Measurements from ENCODE around the gene KCNAB1. TPM values are rescaled to one million over a fixed set of nuclear protein-coding genes. Genes with fewer than 3 reads are reported as not detected.

The KCNAB1 gene
- total and polyA plus RNA-seq, 2 donors (not counting 3 experiments of a cell fraction or from before 2014, with no cell fraction given): 0.21 TPM; not detected in 1

GRCh38 chr3:156161172-156161571 is 40.8 kb downstream of the KCNAB1 start:
- CTCF ChIA-PET: interaction anchor here (1.0 to 4.0 kb wide), 4 partner anchors 10 to 288 kb away, joined by 8 to 39 read pairs (median 15); no protein-coding TSS in a partner anchor
- Histone ChIP-seq H2AFZ (ENCODE audit: low read depth, low read length) (no peak overlapping the region), H3K79me2 (ENCODE audit: control insufficient read depth, insufficient read depth, low read length) (no peaks in the 10 kb centered on the region), H3K4me2 (ENCODE audit: insufficient read depth, low read length) (peak overlapping the region; percentile 31), H3K4me1 (ENCODE audit: control insufficient read depth, extremely low read depth, insufficient read depth, low read length) (peaks cover 7% of the 10 kb centered on the region), H3K9me1 (replicated peaks; ENCODE audit: control insufficient read depth, extremely low read depth, insufficient read depth, low read length) (no peaks in the 10 kb centered on the region), H3K4me3 (replicated peaks in 1 of 3; ENCODE audit: insufficient read depth in 1 of 3, low read depth in 1 of 3, low read length in 3 of 3) (no peak overlapping the region), H3K9me3 (replicated peaks; ENCODE audit: control insufficient read depth, insufficient read depth, low read length) (no peaks in the 10 kb centered on the region), H4K20me1 (replicated peaks; ENCODE audit: control insufficient read depth, extremely low read depth, insufficient read depth, low read length) (no peaks in the 10 kb centered on the region), H3K9ac (replicated peaks; ENCODE audit: extremely low read depth, insufficient read depth, low read length) (no peak overlapping the region), H3K27ac (ENCODE audit: insufficient read depth, low read depth, low read length) (no peak overlapping the region), H3K27me3 (ENCODE audit: control insufficient read depth in 2 of 2, insufficient read depth in 2 of 2, low read length in 2 of 2) (no peaks in the 10 kb centered on the region), H3K36me3 (ENCODE audit: control insufficient read depth in 2 of 2, extremely low read depth in 1 of 2, insufficient read depth in 2 of 2, low read length in 2 of 2) (no peaks in the 10 kb centered on the region)
- DNase-seq (ENCODE audit: low read depth, low spot score) (peak; percentile 42), FAIRE-seq (no peak)
- no TSS peak for BruUV-seq (replicated peaks)
- dilution Hi-C loops (cut with MboI; ENCODE audit: extremely low pct_ligation_motif_present, low sequenced_read_pairs) (loop anchor here (25.0 kb wide), 1 partner anchor 351 kb away; no protein-coding TSS in a partner anchor), intact Hi-C loops (cut with micrococcal nuclease) (no loop called here)
- POLR2A ChIA-PET: no interaction called here
- no peak for TF ChIP-seq MAX (IDR thresholded peaks at IDR 0.05; ENCODE audit: insufficient read depth, insufficient read length)
- TF ChIP-seq CTCF (IDR thresholded peaks at IDR 0.05; ENCODE audit: extremely low read depth in 1 of 2, insufficient read depth in 1 of 2, low read depth in 1 of 2, low read length in 2 of 2): no peak
- no peak for TF ChIP-seq POLR2A (IDR thresholded peaks at IDR 0.05; ENCODE audit: low read depth, low read length)
- TF ChIP-seq EZH2 (IDR thresholded peaks at IDR 0.05; ENCODE audit: borderline replicate concordance, low read depth, low read length, severe bottlenecking): no peak
- peak; percentile 9 for TF ChIP-seq JUN (IDR thresholded peaks at IDR 0.05; ENCODE audit: borderline replicate concordance, insufficient read depth, insufficient read length, low read depth)
- no peak for TF ChIP-seq FOS (IDR thresholded peaks at IDR 0.05; ENCODE audit: borderline replicate concordance, insufficient read depth, low read length)
- TF ChIP-seq POLR2AphosphoS5 (IDR thresholded peaks at IDR 0.05; ENCODE audit: insufficient read depth, low read depth, low read length): no peak
- TF ChIP-seq MYC (IDR thresholded peaks at IDR 0.05; ENCODE audit: low read depth, low read length): no peak
- TF ChIP-seq GATA2 (IDR thresholded peaks at IDR 0.05; ENCODE audit: insufficient read depth, insufficient read length, low read depth, low read length): peak; percentile 48

All from endothelial cell of umbilical vein (primary cell).